Measurements from ENCODE around the gene MED29.

The MED29 gene

GRCh38 chr19:39409208-39410016, 18.2 kb downstream of the MED29 start:
- Histone ChIP-seq H3K4me3 (ENCODE audit: low read length) (peak overlapping the region; percentile 92), H3K27me3 (ENCODE audit: insufficient read depth, low read length) (no peaks in the 10 kb centered on the region; the same call in 1 of the 2 replicates), H3K4me1 (ENCODE audit: insufficient read depth, low read length) (peaks cover 32% of the 10 kb centered on the region), H3K9ac (ENCODE audit: low read depth, low read length) (peak overlapping the region; percentile 97), H3K27ac (ENCODE audit: low read length) (peak overlapping the region; percentile 6), H3K36me3 (ENCODE audit: insufficient read depth, low read depth, low read length) (peaks cover 9% of the 10 kb centered on the region; the same call in 1 of the 2 replicates), H3K9me3 (ENCODE audit: insufficient read depth, low read depth, low read length) (no peaks in the 10 kb centered on the region)

DNA sequence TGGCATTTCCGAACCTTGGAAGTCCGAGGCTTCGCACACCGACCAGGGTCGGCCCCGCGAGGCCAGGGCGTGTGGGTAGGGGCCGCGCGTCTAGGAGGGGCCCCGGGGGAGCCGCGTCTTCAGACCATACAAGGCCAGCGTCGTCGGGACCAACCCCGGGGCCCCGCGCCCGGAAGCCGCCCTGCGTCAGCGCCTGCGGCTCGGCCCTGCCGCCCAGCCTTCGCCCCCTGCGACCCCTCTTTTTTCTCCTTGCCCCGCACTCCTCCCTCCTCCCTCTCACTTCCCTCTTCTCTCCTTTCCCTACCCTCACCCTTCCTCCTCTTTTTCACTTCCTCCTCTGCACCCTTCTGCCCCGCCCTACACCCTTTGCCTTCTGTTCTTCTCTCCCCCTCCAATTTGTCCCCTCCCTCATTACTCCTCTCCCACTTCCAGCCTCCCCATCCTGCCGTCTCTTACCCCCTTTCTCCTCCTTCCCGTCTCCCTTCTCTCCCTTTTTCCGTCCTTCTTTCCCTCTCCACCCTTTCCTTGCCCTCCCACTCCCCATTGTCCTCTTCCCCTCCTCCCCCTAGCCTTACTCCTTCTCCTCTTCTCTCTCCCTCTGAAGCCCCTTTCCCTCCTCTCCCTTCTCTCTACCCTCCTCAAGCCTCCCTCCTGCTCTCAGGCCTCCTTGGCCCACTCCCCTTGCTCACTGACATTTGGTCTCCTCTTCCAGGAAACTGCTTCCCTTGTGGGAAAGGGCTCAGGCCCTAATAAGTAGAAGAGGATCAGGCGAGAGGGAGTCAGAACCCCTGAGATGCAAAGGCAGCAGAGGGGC, 19.0 kb downstream of the MED29 start:
- no peaks in the 10 kb centered on the region for H3K9me3 ChIP-seq (ENCODE audit: insufficient read depth, low read depth, low read length)
- peak overlapping the region; percentile 92 for H3K4me3 ChIP-seq (ENCODE audit: low read length)
- H3K9ac ChIP-seq (ENCODE audit: low read depth, low read length) = peak overlapping the region; percentile 97
- peaks cover 9% of the 10 kb centered on the region for H3K36me3 ChIP-seq (ENCODE audit: insufficient read depth, low read depth, low read length)
- no peaks in the 10 kb centered on the region; the same call in 1 of the 2 replicates for H3K27me3 ChIP-seq (ENCODE audit: insufficient read depth, low read length)
- H3K4me1 ChIP-seq (ENCODE audit: insufficient read depth, low read length) = peaks cover 31% of the 10 kb centered on the region
- H3K27ac ChIP-seq (ENCODE audit: low read length) = peak overlapping the region; percentile 6

- no peaks in the 10 kb centered on the region; the same call in 1 of the 2 replicates for H3K27me3 ChIP-seq (ENCODE audit: insufficient read depth, low read length)
- H3K4me3 ChIP-seq (ENCODE audit: low read length) = peak overlapping the region; percentile 92
- H3K4me1 ChIP-seq (ENCODE audit: insufficient read depth, low read length) = peaks cover 26% of the 10 kb centered on the region
- peaks cover 12% of the 10 kb centered on the region for H3K36me3 ChIP-seq (ENCODE audit: insufficient read depth, low read depth, low read length)
- peak overlapping the region; percentile 6 for H3K27ac ChIP-seq (ENCODE audit: low read length)
- no peaks in the 10 kb centered on the region for H3K9me3 ChIP-seq (ENCODE audit: insufficient read depth, low read depth, low read length)
- peak overlapping the region; percentile 97; the same call in 1 of the 2 replicates for H3K9ac ChIP-seq (ENCODE audit: low read depth, low read length)
Measured at GRCh38 chr19:39410831-39411080, 19.6 kb downstream of the MED29 start.

- peaks cover 17% of the 10 kb centered on the region for H3K36me3 ChIP-seq (ENCODE audit: insufficient read depth, low read depth, low read length)
- H3K4me1 ChIP-seq (ENCODE audit: insufficient read depth, low read length) = peaks cover 21% of the 10 kb centered on the region
- H3K27me3 ChIP-seq (ENCODE audit: insufficient read depth, low read length) = no peaks in the 10 kb centered on the region; the same call in 1 of the 2 replicates
- peak overlapping the region; percentile 92; the same call in 1 of the 2 replicates for H3K4me3 ChIP-seq (ENCODE audit: low read length)
- peak overlapping the region; percentile 33; the same call in 1 of the 2 replicates for H3K9ac ChIP-seq (ENCODE audit: low read depth, low read length)
- peak overlapping the region; percentile 10 for H3K27ac ChIP-seq (ENCODE audit: low read length)
- H3K9me3 ChIP-seq (ENCODE audit: insufficient read depth, low read depth, low read length) = no peaks in the 10 kb centered on the region
Measured at GRCh38 chr19:39411081-39411831, 20.1 kb downstream of the MED29 start.

- Histone ChIP-seq H3K4me1 (ENCODE audit: insufficient read depth, low read length) (peaks cover 21% of the 10 kb centered on the region), H3K9ac (ENCODE audit: low read depth, low read length) (peak overlapping the region; percentile 35; the same call in 1 of the 2 replicates), H3K9me3 (ENCODE audit: insufficient read depth, low read depth, low read length) (no peaks in the 10 kb centered on the region), H3K27me3 (ENCODE audit: insufficient read depth, low read length) (no peaks in the 10 kb centered on the region; the same call in 1 of the 2 replicates), H3K4me3 (ENCODE audit: low read length) (peak overlapping the region; percentile 71), H3K27ac (ENCODE audit: low read length) (peak overlapping the region; percentile 10), H3K36me3 (ENCODE audit: insufficient read depth, low read depth, low read length) (peaks cover 22% of the 10 kb centered on the region)
Measured at GRCh38 chr19:39411832-39412099, 20.6 kb downstream of the MED29 start.

DNA sequence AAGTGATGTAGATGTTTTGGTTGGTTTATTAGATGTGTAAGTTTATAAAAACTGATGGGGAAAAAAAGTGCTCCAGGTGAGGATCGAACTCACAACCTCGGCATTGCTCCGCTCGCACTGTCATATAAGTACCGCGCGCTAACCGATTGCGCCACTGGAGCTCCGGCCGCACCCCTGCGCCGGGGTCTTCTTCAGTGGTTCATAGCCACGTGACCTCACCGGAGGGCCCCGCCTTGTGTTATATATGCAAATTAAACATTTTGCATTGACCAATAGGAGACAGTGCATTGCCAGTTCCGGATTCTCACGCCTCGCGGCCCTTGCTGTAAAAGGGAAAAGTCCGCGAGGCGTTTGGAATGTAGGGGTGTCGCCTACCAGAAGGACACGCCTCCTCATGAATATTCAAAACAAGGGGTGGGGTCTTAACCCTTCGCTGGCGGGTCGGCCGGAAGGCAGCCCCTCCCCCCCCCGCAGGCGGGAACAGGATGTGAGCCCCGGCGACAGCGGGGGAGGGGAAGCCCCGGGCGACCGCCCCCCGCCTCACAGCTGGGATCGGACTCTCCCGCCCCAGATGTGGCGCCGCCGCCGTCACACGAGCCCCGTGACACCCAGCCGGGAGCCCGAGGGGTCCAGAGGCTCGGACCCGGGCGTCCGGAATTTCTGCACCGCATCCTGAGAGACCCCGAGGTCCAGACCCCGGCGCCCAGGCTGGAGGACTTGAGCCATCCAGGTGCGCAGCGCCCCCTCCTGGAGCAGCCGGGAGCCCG, 21.1 kb downstream of the MED29 start, which contains the start of gene PLEKHG2:
PLEKHG2 (plus strand) TSS at position 570 of the 767 bp plus-strand sequence. CDS start 1,418 bp downstream, outside the sequence.
- Histone ChIP-seq H3K36me3 (ENCODE audit: insufficient read depth, low read depth, low read length) (peaks cover 27% of the 10 kb centered on the region), H3K4me3 (ENCODE audit: low read length) (peak within 1 kb of the TSS; percentile 93), H3K27ac (ENCODE audit: low read length) (peak within 1 kb of the TSS; percentile 80), H3K9ac (ENCODE audit: low read depth, low read length) (peak within 1 kb of the TSS; percentile 99), H3K27me3 (ENCODE audit: insufficient read depth, low read length) (no peaks in the 10 kb centered on the region; the same call in 1 of the 2 replicates), H3K4me1 (ENCODE audit: insufficient read depth, low read length) (peaks cover 21% of the 10 kb centered on the region), H3K9me3 (ENCODE audit: insufficient read depth, low read depth, low read length) (no peaks in the 10 kb centered on the region)

GRCh38 chr19:39412867-39413271, 21.7 kb downstream of the MED29 start:
- Histone ChIP-seq H3K27me3 (ENCODE audit: insufficient read depth, low read length) (no peaks in the 10 kb centered on the region), H3K9me3 (ENCODE audit: insufficient read depth, low read depth, low read length) (no peaks in the 10 kb centered on the region), H3K9ac (ENCODE audit: low read depth, low read length) (peak overlapping the region; percentile 99), H3K4me3 (ENCODE audit: low read length) (peak overlapping the region; percentile 93), H3K27ac (ENCODE audit: low read length) (peak overlapping the region; percentile 80), H3K4me1 (ENCODE audit: insufficient read depth, low read length) (peaks cover 21% of the 10 kb centered on the region), H3K36me3 (ENCODE audit: insufficient read depth, low read depth, low read length) (peaks cover 30% of the 10 kb centered on the region)

- peak overlapping the region; percentile 80 for H3K27ac ChIP-seq (ENCODE audit: low read length)
- H3K36me3 ChIP-seq (ENCODE audit: insufficient read depth, low read depth, low read length) = peaks cover 31% of the 10 kb centered on the region
- peak overlapping the region; percentile 93 for H3K4me3 ChIP-seq (ENCODE audit: low read length)
- no peaks in the 10 kb centered on the region for H3K27me3 ChIP-seq (ENCODE audit: insufficient read depth, low read length)
- H3K9ac ChIP-seq (ENCODE audit: low read depth, low read length) = peak overlapping the region; percentile 99
- no peaks in the 10 kb centered on the region for H3K9me3 ChIP-seq (ENCODE audit: insufficient read depth, low read depth, low read length)
- H3K4me1 ChIP-seq (ENCODE audit: insufficient read depth, low read length) = peaks cover 21% of the 10 kb centered on the region
Measured at GRCh38 chr19:39413272-39413910, 22.2 kb downstream of the MED29 start.

DNA sequence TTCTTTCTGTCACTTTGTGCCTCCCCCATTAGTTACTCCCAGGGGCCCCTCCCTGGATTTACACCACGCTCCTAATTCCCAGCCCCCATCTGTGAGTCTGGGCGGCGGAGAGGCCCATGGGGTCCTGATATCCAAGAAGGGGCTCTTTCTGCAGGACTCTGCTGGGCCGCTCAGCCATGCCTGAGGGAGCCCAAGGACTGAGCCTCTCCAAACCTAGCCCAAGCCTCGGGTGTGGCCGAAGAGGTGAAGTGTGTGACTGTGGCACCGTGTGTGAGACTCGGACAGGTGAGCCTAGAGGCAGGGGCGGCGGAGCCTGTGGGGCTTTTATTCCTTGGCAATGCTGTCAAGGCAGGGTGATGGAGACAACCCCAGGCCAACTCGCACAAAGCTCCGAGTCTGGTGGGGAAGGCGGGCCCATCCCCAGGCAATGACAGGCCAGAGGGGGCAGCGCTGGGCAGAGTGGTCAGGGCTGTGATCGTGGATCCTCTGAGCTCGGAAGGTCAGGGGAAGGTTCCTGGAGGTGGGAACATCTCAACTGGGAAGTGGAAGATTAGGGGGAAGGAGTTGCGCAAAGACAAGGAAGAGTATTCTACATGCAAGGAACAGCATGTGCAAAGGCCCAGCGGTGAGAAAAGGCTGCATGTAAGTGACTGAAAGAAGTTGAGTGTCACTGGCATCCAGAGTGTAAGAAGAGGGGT, 22.9 kb downstream of the MED29 start:
- Histone ChIP-seq H3K9ac (ENCODE audit: low read depth, low read length) (peak overlapping the region; percentile 99), H3K9me3 (ENCODE audit: insufficient read depth, low read depth, low read length) (no peaks in the 10 kb centered on the region), H3K4me3 (ENCODE audit: low read length) (peak overlapping the region; percentile 93), H3K27ac (ENCODE audit: low read length) (peak overlapping the region; percentile 40), H3K4me1 (ENCODE audit: insufficient read depth, low read length) (peaks cover 16% of the 10 kb centered on the region), H3K27me3 (ENCODE audit: insufficient read depth, low read length) (no peaks in the 10 kb centered on the region), H3K36me3 (ENCODE audit: insufficient read depth, low read depth, low read length) (peaks cover 33% of the 10 kb centered on the region)

Data from iPS-20b (cell line).